ENCODE measurements around the gene YIF1A.

Gene YIF1A, protein sequence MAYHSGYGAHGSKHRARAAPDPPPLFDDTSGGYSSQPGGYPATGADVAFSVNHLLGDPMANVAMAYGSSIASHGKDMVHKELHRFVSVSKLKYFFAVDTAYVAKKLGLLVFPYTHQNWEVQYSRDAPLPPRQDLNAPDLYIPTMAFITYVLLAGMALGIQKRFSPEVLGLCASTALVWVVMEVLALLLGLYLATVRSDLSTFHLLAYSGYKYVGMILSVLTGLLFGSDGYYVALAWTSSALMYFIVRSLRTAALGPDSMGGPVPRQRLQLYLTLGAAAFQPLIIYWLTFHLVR

GRCh38 chr11:66288671-66289547 is at the start of gene YIF1A:
Gene YIF1A, minus strand, starts transcription at chr11:66289143. Its CDS starts 158 bp downstream, at chr11:66288985.
- H3K4me3 ChIP-seq (ENCODE audit: low read depth, low read length) = peak within 1 kb of the TSS; percentile 90
- TF ChIP-seq MYC (IDR thresholded peaks at IDR 0.05; ENCODE audit: low read depth, low read length) (peak; percentile 75), POLR2A (IDR thresholded peaks at IDR 0.05; ENCODE audit: extremely low read depth, insufficient read length) (peak; percentile 71)
- TF ChIP-seq, protein P1, sequence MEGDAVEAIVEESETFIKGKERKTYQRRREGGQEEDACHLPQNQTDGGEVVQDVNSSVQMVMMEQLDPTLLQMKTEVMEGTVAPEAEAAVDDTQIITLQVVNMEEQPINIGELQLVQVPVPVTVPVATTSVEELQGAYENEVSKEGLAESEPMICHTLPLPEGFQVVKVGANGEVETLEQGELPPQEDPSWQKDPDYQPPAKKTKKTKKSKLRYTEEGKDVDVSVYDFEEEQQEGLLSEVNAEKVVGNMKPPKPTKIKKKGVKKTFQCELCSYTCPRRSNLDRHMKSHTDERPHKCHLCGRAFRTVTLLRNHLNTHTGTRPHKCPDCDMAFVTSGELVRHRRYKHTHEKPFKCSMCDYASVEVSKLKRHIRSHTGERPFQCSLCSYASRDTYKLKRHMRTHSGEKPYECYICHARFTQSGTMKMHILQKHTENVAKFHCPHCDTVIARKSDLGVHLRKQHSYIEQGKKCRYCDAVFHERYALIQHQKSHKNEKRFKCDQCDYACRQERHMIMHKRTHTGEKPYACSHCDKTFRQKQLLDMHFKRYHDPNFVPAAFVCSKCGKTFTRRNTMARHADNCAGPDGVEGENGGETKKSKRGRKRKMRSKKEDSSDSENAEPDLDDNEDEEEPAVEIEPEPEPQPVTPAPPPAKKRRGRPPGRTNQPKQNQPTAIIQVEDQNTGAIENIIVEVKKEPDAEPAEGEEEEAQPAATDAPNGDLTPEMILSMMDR (IDR thresholded peaks at IDR 0.05; ENCODE audit: low read depth, low read length) = no peak
- TF ChIP-seq, protein P2, sequence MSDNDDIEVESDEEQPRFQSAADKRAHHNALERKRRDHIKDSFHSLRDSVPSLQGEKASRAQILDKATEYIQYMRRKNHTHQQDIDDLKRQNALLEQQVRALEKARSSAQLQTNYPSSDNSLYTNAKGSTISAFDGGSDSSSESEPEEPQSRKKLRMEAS (IDR thresholded peaks at IDR 0.05; ENCODE audit: low read depth, low read length) = peak; percentile 71
- peak; percentile 100 for DNase-seq (ENCODE audit: low read depth)

DNA sequence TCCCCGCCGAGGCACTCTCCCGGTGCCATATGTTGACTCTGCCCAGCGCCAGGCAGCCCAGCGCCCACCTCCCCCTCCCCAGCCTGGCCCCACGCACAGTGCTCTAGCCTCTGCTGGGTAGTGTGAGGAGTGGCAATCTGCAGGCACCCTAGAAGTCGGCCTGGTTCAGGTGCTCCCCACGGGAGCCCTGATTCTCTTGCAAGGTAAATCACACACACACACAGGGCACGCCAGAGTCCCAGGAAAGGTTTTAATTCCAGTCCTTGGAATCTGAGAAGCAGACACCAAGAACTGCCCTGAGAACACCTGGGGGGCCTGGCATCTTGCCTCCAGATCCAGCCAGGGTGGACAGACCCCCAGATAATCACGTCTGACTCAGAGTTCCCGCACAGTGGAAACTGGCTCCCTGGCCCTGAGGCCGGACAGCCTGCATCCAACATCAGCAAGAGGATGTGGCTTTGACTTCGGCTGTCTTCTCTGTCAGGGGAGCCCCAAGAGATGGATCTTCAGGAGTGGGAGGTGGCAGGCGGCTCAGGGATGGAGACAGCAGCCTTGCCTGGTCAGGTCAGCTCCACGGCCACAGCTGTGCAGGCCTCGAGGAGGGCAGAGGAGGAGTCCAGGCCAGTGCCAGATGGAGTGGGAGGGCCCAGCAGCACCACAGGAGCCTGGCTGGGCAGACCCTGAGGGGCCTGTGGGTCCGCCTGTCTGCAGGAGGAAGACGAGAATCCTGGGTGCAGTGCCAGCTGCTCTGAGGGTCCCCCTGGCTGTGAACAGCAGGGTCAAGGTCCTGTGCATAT is 48.4 kb upstream of the YIF1A start:
- peak overlapping the region; percentile 78 for H3K4me3 ChIP-seq (ENCODE audit: low read depth, low read length)
- TF ChIP-seq, protein P2 (IDR thresholded peaks at IDR 0.05; ENCODE audit: low read depth, low read length) = no peak
- no peak for TF ChIP-seq POLR2A (IDR thresholded peaks at IDR 0.05; ENCODE audit: extremely low read depth, insufficient read length)
- TF ChIP-seq, protein P1 (IDR thresholded peaks at IDR 0.05; ENCODE audit: low read depth, low read length) = no peak
- no peak for TF ChIP-seq MYC (IDR thresholded peaks at IDR 0.05; ENCODE audit: low read depth, low read length)
- no peak for DNase-seq (ENCODE audit: low read depth)

DNA sequence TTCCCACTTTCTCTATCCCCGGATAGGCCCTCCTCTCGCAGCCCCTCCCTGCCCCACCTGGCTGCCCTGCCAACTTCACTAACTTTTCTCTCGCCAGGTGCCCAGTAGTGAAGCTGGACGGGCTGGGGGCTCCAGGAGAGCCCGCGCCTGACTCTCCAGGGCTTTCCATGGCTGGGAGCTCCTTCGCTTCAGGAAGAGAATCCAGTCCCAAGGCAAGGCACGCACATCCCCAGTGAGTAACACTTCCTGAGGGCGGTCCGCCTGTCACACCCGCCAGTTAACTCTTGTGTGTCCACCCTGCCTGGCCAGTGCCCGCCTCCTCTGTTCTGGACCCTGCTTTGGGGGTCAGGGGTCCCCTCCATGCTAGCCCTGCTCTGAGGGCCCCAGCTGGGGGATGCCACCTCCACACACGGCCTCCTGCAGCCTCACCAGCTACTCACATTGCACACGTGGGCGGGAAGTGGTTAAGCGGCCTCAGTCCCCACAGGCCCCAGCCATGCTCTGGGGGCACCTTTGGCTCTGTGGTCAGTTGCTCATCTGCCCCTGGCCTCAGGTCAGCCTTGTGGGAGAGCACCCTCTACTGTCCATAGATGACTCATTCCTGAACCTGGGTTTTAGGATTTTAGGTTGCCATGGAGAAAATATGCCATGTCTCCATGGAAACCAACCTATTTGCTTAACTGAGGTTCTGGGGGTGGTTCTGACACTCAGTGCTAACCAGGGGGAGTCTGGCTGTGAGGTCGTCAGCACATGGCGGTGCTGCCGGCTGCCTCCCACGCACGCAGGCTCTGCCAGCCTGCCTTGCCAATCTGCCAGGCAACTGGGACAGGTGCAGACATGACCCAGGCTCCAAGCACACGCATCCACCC is 47.5 kb upstream of the YIF1A start, which contains the start of gene RIN1:
Gene RIN1, minus strand, starts transcription at position 201 of the 869 bp plus-strand sequence. Its CDS starts 32 bp downstream, at position 169.
- H3K4me3 ChIP-seq (ENCODE audit: low read depth, low read length) = peak within 1 kb of the TSS; percentile 78
- TF ChIP-seq, protein P1 (IDR thresholded peaks at IDR 0.05; ENCODE audit: low read depth, low read length) = peak; percentile 29
- TF ChIP-seq MYC (IDR thresholded peaks at IDR 0.05; ENCODE audit: low read depth, low read length) (peak; percentile 96), POLR2A (IDR thresholded peaks at IDR 0.05; ENCODE audit: extremely low read depth, insufficient read length) (peak; percentile 68)
- TF ChIP-seq, protein P2 (IDR thresholded peaks at IDR 0.05; ENCODE audit: low read depth, low read length) = peak; percentile 97

DNA sequence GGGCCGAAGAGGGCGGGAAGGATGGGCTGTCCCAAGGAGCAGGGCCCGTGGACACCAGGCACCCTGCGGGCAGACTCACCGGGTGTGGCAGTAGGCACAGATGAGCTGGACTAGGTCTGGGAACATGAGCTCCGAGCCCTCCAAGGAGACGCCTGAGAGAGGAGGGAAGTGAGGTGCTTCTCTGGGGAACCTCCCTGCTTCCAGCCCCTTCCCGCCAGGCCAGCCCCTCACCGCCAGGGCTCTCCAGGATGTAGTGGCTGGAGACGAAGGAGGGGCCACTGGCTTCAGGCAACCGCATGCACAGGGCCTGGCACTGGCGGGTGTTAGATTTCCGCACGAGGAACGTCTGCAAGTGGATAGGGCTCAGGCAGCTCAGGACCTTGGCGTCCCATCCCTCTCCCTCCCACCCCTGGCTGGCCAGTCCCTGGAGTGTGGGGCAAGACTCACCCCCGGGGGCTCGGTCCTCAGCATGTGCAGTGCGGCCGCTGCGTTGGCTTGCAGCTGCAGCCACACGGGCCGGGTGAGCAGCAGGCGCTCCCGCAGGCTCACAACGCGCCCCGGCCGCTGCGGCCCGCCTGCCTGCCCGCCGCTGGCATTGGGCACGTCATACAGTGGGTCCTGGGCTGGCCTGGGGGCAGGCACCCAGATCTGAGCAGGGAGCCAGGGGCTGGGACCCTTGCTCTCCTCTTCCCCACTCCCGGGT is 46.7 kb upstream of the YIF1A start:
- TF ChIP-seq, protein P1 (IDR thresholded peaks at IDR 0.05; ENCODE audit: low read depth, low read length) = no peak
- TF ChIP-seq POLR2A (IDR thresholded peaks at IDR 0.05; ENCODE audit: extremely low read depth, insufficient read length) = no peak
- peak; percentile 79; the same call in 1 of the 2 replicates for TF ChIP-seq MYC (IDR thresholded peaks at IDR 0.05; ENCODE audit: low read depth, low read length)
- TF ChIP-seq, protein P2 (IDR thresholded peaks at IDR 0.05; ENCODE audit: low read depth, low read length) = peak; percentile 80
- peak; percentile 87 for DNase-seq (ENCODE audit: low read depth)
- peak overlapping the region; percentile 78 for H3K4me3 ChIP-seq (ENCODE audit: low read depth, low read length)

More for the DNA sequence above, 47.5 kb upstream of the YIF1A start, which contains the start of gene RIN1:
- peak; percentile 99 for DNase-seq (ENCODE audit: low read depth)
